ENCODE results near the gene CDH12. TPM values are rescaled to one million over a fixed set of nuclear protein-coding genes. Genes with fewer than 3 reads are reported as not detected.

CDH12 gene
- total and polyA plus RNA-seq, 10 of the 15 experiments (the other 5 are each of a cell fraction or from before 2014, with no cell fraction given): 0.03 to 0.16 TPM; not detected in 8

- Histone ChIP-seq H3K27me3 (replicated peaks in 1 of 2; ENCODE audit: control insufficient read depth in 2 of 2, insufficient read depth in 2 of 2, low read length in 1 of 2) (no peaks in the 10 kb centered on the region), H3K36me3 (ENCODE audit: control insufficient read depth in 2 of 2, insufficient read depth in 2 of 2, low read length in 1 of 2) (no peaks in the 10 kb centered on the region), H3K79me2 (ENCODE audit: control insufficient read depth, insufficient read depth, low read length) (no peaks in the 10 kb centered on the region), H2AFZ (ENCODE audit: control insufficient read depth, low read depth, low read length) (no peak overlapping the region), H4K20me1 (ENCODE audit: control insufficient read depth, insufficient read depth) (no peaks in the 10 kb centered on the region), H3K4me1 (ENCODE audit: control insufficient read depth, insufficient read depth, low read length) (no peaks in the 10 kb centered on the region), H3K27ac (ENCODE audit: control insufficient read depth, insufficient read depth) (no peak overlapping the region), H3K4me2 (ENCODE audit: control insufficient read depth, insufficient read depth) (no peak overlapping the region), H3K9me3 (replicated peaks; ENCODE audit: control insufficient read depth, insufficient read depth, low read length) (no peaks in the 10 kb centered on the region), H3K4me3 (no peak overlapping the region), H3K9ac (ENCODE audit: control insufficient read depth, insufficient read depth, low read length) (no peak overlapping the region)
- POLR2A ChIA-PET: no interaction called here
- in situ Hi-C loops (cut with MboI): no loop called here
- intact Hi-C loops (cut with micrococcal nuclease; ENCODE audit: unreplicated experiment): no loop called here
- CTCF ChIA-PET: no interaction called here
- no TSS peak for BruUV-seq (replicated peaks)
- DNase-seq (ENCODE audit: low read depth, low spot score) (no peak), ATAC-seq (no peak), FAIRE-seq (no peak)
- TF ChIP-seq PAX8 (IDR thresholded peaks at IDR 0.05) (no peak), RUNX3 (IDR thresholded peaks at IDR 0.05; ENCODE audit: low read length) (no peak), POU2F2 (IDR thresholded peaks at IDR 0.05; ENCODE audit: borderline replicate concordance, low read depth, low read length) (no peak), FOXM1 (IDR thresholded peaks at IDR 0.05; ENCODE audit: low read depth, low read length) (no peak), SREBF1 (IDR thresholded peaks at IDR 0.05; ENCODE audit: low read length) (no peak), NR2C2 (IDR thresholded peaks at IDR 0.05; ENCODE audit: borderline replicate concordance, control insufficient read depth, insufficient read length, low read depth) (no peak), ZSCAN29 (IDR thresholded peaks at IDR 0.05) (no peak), POLR2AphosphoS2 (IDR thresholded peaks at IDR 0.05; ENCODE audit: low read depth, low read length) (no peak), ESRRA (IDR thresholded peaks at IDR 0.05; ENCODE audit: low read length) (no peak), WRNIP1 (IDR thresholded peaks at IDR 0.05; ENCODE audit: borderline replicate concordance, low read depth, low read length) (no peak), IKZF2 (IDR thresholded peaks at IDR 0.05) (no peak), RBBP5 (conservative IDR thresholded peaks at IDR 0.05) (no peak), ZNF622 (IDR thresholded peaks at IDR 0.05) (no peak), JUND (IDR thresholded peaks at IDR 0.05; ENCODE audit: low read depth, low read length) (no peak), MEF2A (IDR thresholded peaks at IDR 0.05; ENCODE audit: insufficient read depth, low read depth, low read length) (no peak), MTA3 (IDR thresholded peaks at IDR 0.05; ENCODE audit: borderline replicate concordance, low read length) (no peak), CREM (IDR thresholded peaks at IDR 0.05; ENCODE audit: low read depth) (no peak), ZBED1 (IDR thresholded peaks at IDR 0.05; ENCODE audit: borderline replicate concordance) (no peak), TCF12 (IDR thresholded peaks at IDR 0.05; ENCODE audit: low read depth, low read length) (no peak)
- RAD21 ChIA-PET (ENCODE audit: unreplicated experiment): no interaction called here
- SMC1A ChIA-PET (ENCODE audit: uncharacterized antibody, unreplicated experiment): no interaction called here
Measured at GRCh38 chr5:22109315-22109714, 743.8 kb downstream of the CDH12 start.

Measured in GM12878 (cell line).